Measurements from ENCODE around the gene UBE2D4.
"Not testable (repeated sequence)": the region's sequence is repeated elsewhere in the genome, so short reads cannot be mapped to it uniquely, and the experiment has no call there.

Gene UBE2D4

GRCh38 chr7:43914795-43915194 lies 11.4 kb upstream of the UBE2D4 start:
- no peak for DNase-seq

- DNase-seq = no peak
These were observed 10.3 kb upstream of the UBE2D4 start for GRCh38 chr7:43915907-43916306.

GRCh38 chr7:43921423-43921822 lies 4.8 kb upstream of the UBE2D4 start:
- DNase-seq = no peak

- no peak for DNase-seq
These were observed 3.5 kb upstream of the UBE2D4 start for GRCh38 chr7:43922726-43923125.

- peak; percentile 65 for DNase-seq
These were observed 525 bp downstream of the UBE2D4 start for GRCh38 chr7:43926798-43927123.

GRCh38 chr7:43927810-43928209 lies 1.6 kb downstream of the UBE2D4 start:
- no peak for DNase-seq

GRCh38 chr7:43929529-43930457 lies 3.6 kb downstream of the UBE2D4 start:
- DNase-seq = no peak

- DNase-seq = no peak
These were observed 5.1 kb downstream of the UBE2D4 start for GRCh38 chr7:43931346-43931745.

- DNase-seq = no peak
These were observed 7.8 kb downstream of the UBE2D4 start for GRCh38 chr7:43933902-43934560.

GRCh38 chr7:43937444-43937843 lies 11.2 kb downstream of the UBE2D4 start:
- no peak for DNase-seq

GRCh38 chr7:43938892-43939482 lies 12.8 kb downstream of the UBE2D4 start:
- no peak for DNase-seq

- no peak for DNase-seq
These were observed 16.0 kb downstream of the UBE2D4 start for GRCh38 chr7:43942250-43942649.

GRCh38 chr7:43942997-43943396 lies 16.8 kb downstream of the UBE2D4 start:
- no peak for DNase-seq

GRCh38 chr7:43943417-43944187 lies 17.4 kb downstream of the UBE2D4 start:
- DNase-seq = no peak

- no peak for DNase-seq
These were observed 18.1 kb downstream of the UBE2D4 start for GRCh38 chr7:43944286-43944685.

- DNase-seq = no peak
These were observed 25.8 kb downstream of the UBE2D4 start for GRCh38 chr7:43952028-43952427.

GRCh38 chr7:43953071-43953470 lies 26.8 kb downstream of the UBE2D4 start:
- no peak for DNase-seq

- peak; percentile 89 for DNase-seq
These were observed 28.4 kb downstream of the UBE2D4 start for GRCh38 chr7:43954524-43955228.

GRCh38 chr7:43956027-43956426 lies 29.8 kb downstream of the UBE2D4 start:
- no peak for DNase-seq

GRCh38 chr7:43960933-43961332 lies 34.7 kb downstream of the UBE2D4 start:
- DNase-seq = no peak

GRCh38 chr7:43966392-43966791 lies 40.2 kb downstream of the UBE2D4 start:
- DNase-seq = not testable (repeated sequence)

All from NCI-H1694 treated with DMSO at 0.1 percent for 48 hours (cell line).